IPS-20b (cell line): ENCODE measurements around the gene GALE.
"Not testable (repeated sequence)": the region's sequence is repeated elsewhere in the genome, so short reads cannot be mapped to it uniquely, and the experiment has no call there.

Experiments
- H3K27ac ChIP-seq: one replicate; pipeline ENCODE4 v1.5.1; 2013; ENCODE audit warnings: low read length
- H3K27me3 ChIP-seq: 2 replicates; pipeline ENCODE4 v1.6.1; 2013; ENCODE audit warnings: mild to moderate bottlenecking, low read length, inconsistent platforms; ENCODE audit not compliant: insufficient read depth
- H3K36me3 ChIP-seq: 2 replicates; pipeline ENCODE4 v1.6.1; 2013; ENCODE audit warnings: low read depth, mild to moderate bottlenecking, inconsistent platforms, low read length, moderate library complexity; ENCODE audit not compliant: insufficient read depth
- H3K4me1 ChIP-seq: 2 replicates; pipeline ENCODE4 v1.6.1; 2013; ENCODE audit warnings: mild to moderate bottlenecking, control low read depth, inconsistent platforms, low read length, moderate library complexity; ENCODE audit not compliant: insufficient read depth
- H3K4me3 ChIP-seq: 2 replicates; pipeline ENCODE4 v1.5.1; 2013; ENCODE audit warnings: mild to moderate bottlenecking, low read length, inconsistent platforms
- H3K9ac ChIP-seq: 2 replicates; pipeline ENCODE4 v1.6.1; 2013; ENCODE audit warnings: low read depth, mild to moderate bottlenecking, inconsistent platforms, low read length, moderate library complexity
- H3K9me3 ChIP-seq: 2 replicates; pipeline ENCODE4 v1.6.1; 2013; ENCODE audit warnings: mild to moderate bottlenecking, low read depth, low read length, inconsistent platforms; ENCODE audit not compliant: insufficient read depth

GALE gene

GRCh38 chr1:23787701-23788100, 12.9 kb downstream of the GALE start:
- Histone ChIP-seq H3K36me3 (peaks cover 52% of the 10 kb centered on the region), H3K4me3 (no peak overlapping the region), H3K9ac (no peak overlapping the region), H3K9me3 (no peaks in the 10 kb centered on the region), H3K27ac (no peak overlapping the region), H3K27me3 (no peaks in the 10 kb centered on the region), H3K4me1 (no peaks in the 10 kb centered on the region; the same call in 1 of the 2 replicates)

- no peak overlapping the region for H3K9ac ChIP-seq
- H3K4me1 ChIP-seq, result no peaks in the 10 kb centered on the region; the same call in 1 of the 2 replicates
- no peak overlapping the region for H3K4me3 ChIP-seq
- H3K36me3 ChIP-seq, result peaks cover 69% of the 10 kb centered on the region
- no peak overlapping the region for H3K27ac ChIP-seq
- no peaks in the 10 kb centered on the region for H3K27me3 ChIP-seq
- no peaks in the 10 kb centered on the region for H3K9me3 ChIP-seq
Measured at GRCh38 chr1:23784846-23785245, 15.7 kb downstream of the GALE start.

GRCh38 chr1:23783141-23783540, 17.4 kb downstream of the GALE start:
- not testable (repeated sequence) for H3K9ac ChIP-seq, H3K4me1 ChIP-seq, H3K9me3 ChIP-seq, H3K27ac ChIP-seq, H3K27me3 ChIP-seq, H3K4me3 ChIP-seq
- H3K36me3 ChIP-seq, result peaks cover 62% of the 10 kb centered on the region

- Histone ChIP-seq H3K27ac (no peak overlapping the region), H3K4me3 (peak overlapping the region; percentile 100; the same call in 1 of the 2 replicates), H3K9me3 (no peaks in the 10 kb centered on the region), H3K4me1 (no peaks in the 10 kb centered on the region), H3K27me3 (no peaks in the 10 kb centered on the region), H3K9ac (0 out of 2 replicates have a peak overlapping the region, but pooled peaks have one; percentile 89), H3K36me3 (peaks cover 32% of the 10 kb centered on the region)
Measured at GRCh38 chr1:23779826-23780371, 20.7 kb downstream of the GALE start.

- H3K4me3 ChIP-seq, result peak within 1 kb of the TSS; percentile 100
- H3K36me3 ChIP-seq, result peaks cover 19% of the 10 kb centered on the region
- no peaks in the 10 kb centered on the region for H3K4me1 ChIP-seq
- peak within 1 kb of the TSS; percentile 97 for H3K9ac ChIP-seq
- H3K27ac ChIP-seq, result peak within 1 kb of the TSS; percentile 97
- H3K9me3 ChIP-seq, result no peaks in the 10 kb centered on the region
- no peaks in the 10 kb centered on the region for H3K27me3 ChIP-seq
Measured at GRCh38 chr1:23777979-23778814, 22.4 kb downstream of the GALE start, which contains the start of gene PITHD1. TSS of gene PITHD1 (plus strand) at chr1:23778418. CDS start at chr1:23778516, 98 bp downstream.

GRCh38 chr1:23776217-23776616, 24.3 kb downstream of the GALE start:
- Histone ChIP-seq H3K9ac (no peak overlapping the region), H3K9me3 (no peaks in the 10 kb centered on the region), H3K36me3 (peaks cover 10% of the 10 kb centered on the region), H3K4me1 (no peaks in the 10 kb centered on the region), H3K27ac (no peak overlapping the region), H3K4me3 (no peak overlapping the region), H3K27me3 (no peaks in the 10 kb centered on the region)

GRCh38 chr1:23774174-23774880, 26.2 kb downstream of the GALE start:
- H3K4me3 ChIP-seq, result no peak overlapping the region
- no peak overlapping the region for H3K27ac ChIP-seq
- no peaks in the 10 kb centered on the region for H3K27me3 ChIP-seq
- no peak overlapping the region for H3K9ac ChIP-seq
- H3K4me1 ChIP-seq, result no peaks in the 10 kb centered on the region
- H3K36me3 ChIP-seq, result no peaks in the 10 kb centered on the region
- no peaks in the 10 kb centered on the region for H3K9me3 ChIP-seq

- Histone ChIP-seq H3K9ac (no peak overlapping the region), H3K36me3 (peaks cover 3% of the 10 kb centered on the region; the same call in 1 of the 2 replicates), H3K27me3 (no peaks in the 10 kb centered on the region), H3K9me3 (no peaks in the 10 kb centered on the region), H3K4me1 (no peaks in the 10 kb centered on the region), H3K4me3 (no peak overlapping the region), H3K27ac (no peak overlapping the region)
Measured at GRCh38 chr1:23772854-23773242, 27.7 kb downstream of the GALE start.

GRCh38 chr1:23772049-23772853, 28.3 kb downstream of the GALE start:
- Histone ChIP-seq H3K4me1 (no peaks in the 10 kb centered on the region), H3K36me3 (peaks cover 3% of the 10 kb centered on the region; the same call in 1 of the 2 replicates), H3K9ac (no peak overlapping the region), H3K27me3 (no peaks in the 10 kb centered on the region), H3K4me3 (no peak overlapping the region), H3K9me3 (no peaks in the 10 kb centered on the region), H3K27ac (no peak overlapping the region)

GRCh38 chr1:23768733-23769132, 31.8 kb downstream of the GALE start:
- Histone ChIP-seq H3K4me1 (no peaks in the 10 kb centered on the region), H3K9me3 (no peaks in the 10 kb centered on the region), H3K9ac (no peak overlapping the region), H3K27me3 (no peaks in the 10 kb centered on the region), H3K4me3 (no peak overlapping the region), H3K27ac (no peak overlapping the region), H3K36me3 (peaks cover 11% of the 10 kb centered on the region)

GRCh38 chr1:23763041-23763577, 37.4 kb downstream of the GALE start:
- Histone ChIP-seq H3K27me3 (no peaks in the 10 kb centered on the region), H3K36me3 (peaks cover 49% of the 10 kb centered on the region), H3K4me3 (no peak overlapping the region), H3K9me3 (no peaks in the 10 kb centered on the region), H3K9ac (no peak overlapping the region), H3K4me1 (no peaks in the 10 kb centered on the region), H3K27ac (no peak overlapping the region)
